Epithelial cell of esophagus (primary cell): ENCODE data around the gene DYNLRB1.
A peak's percentile ranks its signal among the peaks of the same experiment; 100 is the strongest.

Experiments
- DNase-seq: peaks from one replicate; pipeline ENCODE4 v3.0.0; 2010; ENCODE audit warnings: low read depth
- H3K4me3 ChIP-seq: 2 replicates; pipeline ENCODE4 v1.5.1; 2011; ENCODE audit warnings: mild to moderate bottlenecking, low read length, control low read depth
- TF ChIP-seq, protein P1 (sequence below): IDR thresholded peaks from 2 replicates; pipeline ENCODE4 v1.5.1; 2011; ENCODE audit warnings: low read depth, mild to moderate bottlenecking, low read length, control low read depth, inconsistent platforms; ENCODE audit not compliant: insufficient read depth; ENCODE audit errors: missing control alignments

The DYNLRB1 gene

DNA sequence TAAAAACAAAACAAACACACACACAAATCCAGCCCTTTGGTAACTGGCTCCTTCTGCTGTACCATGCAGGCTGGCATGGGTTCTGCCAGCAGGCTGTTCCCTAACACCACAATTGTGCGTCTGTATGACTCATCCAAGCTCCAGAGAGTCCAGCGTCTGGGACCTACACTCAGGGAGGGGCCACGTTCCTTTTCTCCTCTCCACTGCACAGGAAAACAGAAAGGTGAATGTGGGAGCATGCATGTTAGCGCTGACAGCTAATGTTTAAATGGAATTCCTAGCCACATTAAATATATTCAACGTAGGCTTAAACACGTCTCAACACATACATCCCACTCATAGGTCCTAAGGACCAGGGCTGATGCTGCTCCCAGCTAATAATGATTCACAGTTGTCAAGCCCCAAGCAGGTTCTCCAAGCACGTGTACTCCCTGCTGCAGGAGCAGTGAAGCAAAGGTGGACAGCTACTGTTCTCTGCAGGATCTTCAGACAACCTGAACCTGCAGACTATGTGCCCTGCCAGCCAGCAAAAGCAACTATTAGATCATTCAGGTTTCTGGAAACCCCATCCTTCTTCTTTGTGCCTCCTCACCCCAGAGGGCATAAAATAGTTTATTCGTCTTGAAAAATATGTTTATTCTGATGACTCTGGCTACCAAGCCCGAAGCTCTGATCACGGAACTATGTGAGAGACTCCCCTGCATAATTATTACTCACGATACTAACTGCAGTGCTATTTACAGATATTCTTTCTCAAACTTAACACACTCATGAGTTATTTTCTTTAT, 63.2 kb downstream of the DYNLRB1 start:
- TF ChIP-seq, protein P1, sequence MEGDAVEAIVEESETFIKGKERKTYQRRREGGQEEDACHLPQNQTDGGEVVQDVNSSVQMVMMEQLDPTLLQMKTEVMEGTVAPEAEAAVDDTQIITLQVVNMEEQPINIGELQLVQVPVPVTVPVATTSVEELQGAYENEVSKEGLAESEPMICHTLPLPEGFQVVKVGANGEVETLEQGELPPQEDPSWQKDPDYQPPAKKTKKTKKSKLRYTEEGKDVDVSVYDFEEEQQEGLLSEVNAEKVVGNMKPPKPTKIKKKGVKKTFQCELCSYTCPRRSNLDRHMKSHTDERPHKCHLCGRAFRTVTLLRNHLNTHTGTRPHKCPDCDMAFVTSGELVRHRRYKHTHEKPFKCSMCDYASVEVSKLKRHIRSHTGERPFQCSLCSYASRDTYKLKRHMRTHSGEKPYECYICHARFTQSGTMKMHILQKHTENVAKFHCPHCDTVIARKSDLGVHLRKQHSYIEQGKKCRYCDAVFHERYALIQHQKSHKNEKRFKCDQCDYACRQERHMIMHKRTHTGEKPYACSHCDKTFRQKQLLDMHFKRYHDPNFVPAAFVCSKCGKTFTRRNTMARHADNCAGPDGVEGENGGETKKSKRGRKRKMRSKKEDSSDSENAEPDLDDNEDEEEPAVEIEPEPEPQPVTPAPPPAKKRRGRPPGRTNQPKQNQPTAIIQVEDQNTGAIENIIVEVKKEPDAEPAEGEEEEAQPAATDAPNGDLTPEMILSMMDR = peak; percentile 91
- DNase-seq = peak; percentile 98

DNA sequence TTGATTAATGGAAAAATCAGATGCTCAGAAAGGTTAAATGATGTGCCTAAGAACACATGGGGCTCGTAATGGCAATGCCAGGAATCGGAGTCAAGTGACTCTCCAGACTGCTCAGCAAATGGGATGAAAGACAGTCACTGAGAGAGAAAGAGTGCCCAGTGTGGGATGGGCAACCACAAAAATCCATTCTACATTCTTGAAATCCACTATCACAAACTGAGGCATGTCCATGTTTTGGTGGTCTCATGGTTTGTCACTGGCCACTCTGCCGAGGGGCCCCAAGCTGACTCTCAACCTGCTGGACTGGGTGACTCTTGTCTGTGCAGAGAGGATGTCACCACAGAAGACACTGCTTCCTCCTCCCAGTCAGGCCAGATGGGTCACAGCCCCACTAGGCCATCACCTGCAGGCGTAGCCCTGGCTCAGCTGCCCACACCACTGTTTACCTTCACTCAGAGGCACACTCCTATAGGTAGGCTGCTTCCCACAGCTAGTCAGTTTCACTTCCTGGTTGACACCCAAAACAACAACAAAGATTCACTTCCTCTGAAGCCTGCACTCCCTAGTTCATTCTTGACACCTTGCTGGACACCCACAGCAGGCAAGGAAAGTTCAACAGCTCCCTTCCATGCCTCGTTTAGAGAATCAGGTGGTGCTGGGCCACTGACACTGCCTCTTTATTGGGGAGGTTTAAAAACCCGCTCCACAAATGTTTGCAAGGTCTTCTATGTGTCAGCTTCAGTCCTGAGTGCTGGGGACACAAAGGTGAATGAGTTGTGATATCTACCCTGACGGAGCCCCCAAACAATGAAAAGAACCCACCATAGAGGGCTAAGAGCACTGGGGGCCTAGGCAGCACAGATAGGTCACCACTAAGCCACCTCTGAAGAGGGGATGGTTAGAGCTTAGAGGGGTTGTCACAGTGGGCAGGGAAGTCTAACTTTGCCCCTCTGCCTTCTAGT, 64.0 kb downstream of the DYNLRB1 start:
- DNase-seq = peak; percentile 73
- TF ChIP-seq, protein P1 = no peak

More for the DNA sequence above, 63.2 kb downstream of the DYNLRB1 start:
- H3K4me3 ChIP-seq = no peak overlapping the region

GRCh38 chr20:34581341-34582184, 65.3 kb downstream of the DYNLRB1 start:
- DNase-seq = no peak
- TF ChIP-seq, protein P1 = no peak
- no peak overlapping the region for H3K4me3 ChIP-seq

More for the DNA sequence above, 64.0 kb downstream of the DYNLRB1 start:
- H3K4me3 ChIP-seq = no peak overlapping the region

DNA sequence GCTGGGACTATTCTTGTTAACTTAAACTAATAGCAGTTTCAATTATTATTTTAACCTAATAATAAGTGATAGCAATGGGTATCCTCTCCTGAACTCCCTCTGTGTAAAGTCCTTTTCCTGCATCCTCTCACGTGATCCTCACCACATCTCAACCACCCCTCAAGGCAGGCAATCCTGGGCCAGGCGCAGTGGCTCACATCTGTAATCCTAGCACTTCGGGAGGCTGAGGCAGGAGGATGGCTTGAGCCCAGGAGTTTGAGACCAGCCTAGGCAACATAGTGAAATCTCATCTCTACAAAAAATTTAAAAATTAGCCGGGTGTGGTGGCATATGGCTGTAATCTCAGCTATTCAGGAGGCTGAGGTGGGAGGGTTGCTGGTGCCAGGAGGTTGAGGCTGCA, 66.0 kb downstream of the DYNLRB1 start:
- DNase-seq = no peak
- TF ChIP-seq, protein P1 = no peak
- H3K4me3 ChIP-seq = no peak overlapping the region

- peak; percentile 19 for DNase-seq
- no peak overlapping the region for H3K4me3 ChIP-seq
- TF ChIP-seq, protein P1 = no peak
These were observed 66.7 kb downstream of the DYNLRB1 start for GRCh38 chr20:34582911-34583310.

DNA sequence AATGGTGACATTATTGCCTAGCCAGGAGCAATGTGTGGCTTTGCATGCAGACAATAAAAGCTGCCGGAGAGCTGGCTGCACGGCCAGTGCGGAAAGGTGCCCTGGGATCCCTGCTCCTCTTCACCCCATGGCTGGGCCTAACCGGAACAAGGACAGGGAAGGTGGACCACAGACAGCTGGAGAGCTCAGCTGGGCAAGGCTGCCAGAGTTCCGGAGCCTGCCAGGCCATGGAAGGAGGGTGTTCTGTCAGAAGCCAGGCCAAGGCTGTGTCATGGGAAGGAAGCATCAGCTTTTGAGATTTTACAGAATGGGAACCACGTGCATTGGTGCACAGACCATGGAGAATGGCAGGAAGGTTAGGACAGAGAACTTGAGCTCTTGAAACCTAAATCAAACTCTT, 67.3 kb downstream of the DYNLRB1 start:
- no peak overlapping the region for H3K4me3 ChIP-seq
- TF ChIP-seq, protein P1 = no peak
- DNase-seq = no peak
